Inferior parietal cortex (tissue), 1 donor: Measurements from ENCODE around the gene COPS4.
"Not testable (repeated sequence)": the region's sequence is repeated elsewhere in the genome, so short reads cannot be mapped to it uniquely, and the experiment has no call there.

Experiments used
- DNase-seq: peaks from one replicate; pipeline ENCODE4 v3.0.0-alpha.2; 2016; ENCODE audit errors: extremely low spot score

The COPS4 gene

GRCh38 chr4:83034630-83035494 lies at the start of gene COPS4:
TSS of gene COPS4 (plus strand) at chr4:83035183. CDS start at chr4:83035225, 42 bp downstream.
- peak; percentile 99 for DNase-seq

GRCh38 chr4:82987519-82987918 lies 47.5 kb upstream of the COPS4 start:
- DNase-seq: not testable (repeated sequence)

GRCh38 chr4:82988323-82988832 lies 46.6 kb upstream of the COPS4 start:
- no peak for DNase-seq

- no peak for DNase-seq
Measured at GRCh38 chr4:82989575-82990429, 45.2 kb upstream of the COPS4 start.

- DNase-seq: no peak
Measured at GRCh38 chr4:82994834-82995233, 40.1 kb upstream of the COPS4 start.

- DNase-seq: no peak
Measured at GRCh38 chr4:82998898-82999297, 36.1 kb upstream of the COPS4 start.

- DNase-seq: no peak
Measured at GRCh38 chr4:83002329-83002728, 32.7 kb upstream of the COPS4 start.

- not testable (repeated sequence) for DNase-seq
Measured at GRCh38 chr4:83003044-83003791, 31.8 kb upstream of the COPS4 start.

- no peak for DNase-seq
Measured at GRCh38 chr4:83009529-83009928, 25.5 kb upstream of the COPS4 start.

GRCh38 chr4:83010111-83010521 lies 24.9 kb upstream of the COPS4 start:
- peak; percentile 44 for DNase-seq

- DNase-seq: peak; percentile 42
Measured at GRCh38 chr4:83010522-83011318, 24.3 kb upstream of the COPS4 start, which contains the start of gene LIN54. TSS of gene LIN54 (minus strand) at chr4:83010823. CDS start at chr4:82984844, 25,979 bp downstream.

GRCh38 chr4:83011689-83012199 lies 23.2 kb upstream of the COPS4 start:
- peak; percentile 47 for DNase-seq

- peak; percentile 15 for DNase-seq
Measured at GRCh38 chr4:83012200-83012686, 22.7 kb upstream of the COPS4 start.

- DNase-seq: peak; percentile 99
Measured at GRCh38 chr4:83012687-83013419, 22.1 kb upstream of the COPS4 start.

- DNase-seq: no peak
Measured at GRCh38 chr4:83013420-83013867, 21.5 kb upstream of the COPS4 start.

GRCh38 chr4:83013902-83014301 lies 21.1 kb upstream of the COPS4 start:
- DNase-seq: peak; percentile 34

GRCh38 chr4:83019794-83020494 lies 15.0 kb upstream of the COPS4 start:
- no peak for DNase-seq

- no peak for DNase-seq
Measured at GRCh38 chr4:83022724-83023450, 12.1 kb upstream of the COPS4 start.
